ENCODE data around the gene MAML3.

- TF ChIP-seq CTCF (IDR thresholded peaks at IDR 0.05) (no peak), POLR2A (IDR thresholded peaks at IDR 0.05) (no peak)
Measured at GRCh38 chr4:139896091-139896604, 257.8 kb downstream of the MAML3 start.

All from lower leg skin (tissue), 3 donors.